Glutamatergic neuron (in vitro differentiated cells): ENCODE results near the gene ENTPD2. TPM values are rescaled to one million over a fixed set of nuclear protein-coding genes. Genes with fewer than 3 reads are reported as not detected.

Source experiments
- DNase-seq: peaks from one replicate; pipeline ENCODE4 v3.0.0; 2022
- H3K27ac Mint-ChIP-seq: one replicate; pipeline ENCODE4 v1.8.0; 2020; ENCODE audit warnings: mild to moderate bottlenecking, mixed read lengths, inconsistent platforms; ENCODE audit not compliant: unreplicated experiment
- H3K27me3 Mint-ChIP-seq: one replicate; pipeline ENCODE4 v1.8.0; 2020; ENCODE audit warnings: mild to moderate bottlenecking, moderate library complexity, mixed read lengths, inconsistent platforms; ENCODE audit not compliant: unreplicated experiment
- H3K36me3 Mint-ChIP-seq: one replicate; pipeline ENCODE4 v1.8.0; 2020; ENCODE audit warnings: mild to moderate bottlenecking, mixed read lengths, inconsistent platforms; ENCODE audit not compliant: unreplicated experiment
- H3K4me1 Mint-ChIP-seq: one replicate; pipeline ENCODE4 v1.8.0; 2020; ENCODE audit warnings: mild to moderate bottlenecking, low read depth, mixed read lengths, inconsistent platforms; ENCODE audit not compliant: unreplicated experiment
- H3K4me3 Mint-ChIP-seq: one replicate; pipeline ENCODE4 v1.8.0; 2020; ENCODE audit warnings: mild to moderate bottlenecking, mixed read lengths, inconsistent platforms; ENCODE audit not compliant: unreplicated experiment
- H3K9me3 Mint-ChIP-seq: one replicate; pipeline ENCODE4 v1.8.0; 2020; ENCODE audit warnings: mild to moderate bottlenecking, moderate library complexity, mixed read lengths, inconsistent platforms; ENCODE audit not compliant: unreplicated experiment
- CTCF ChIP-seq: fragments of 200-600 bp; sonication (generic); IDR thresholded peaks from one replicate; pipeline ENCODE4 v1.5.0; 2021; ENCODE audit not compliant: partially characterized antibody, unreplicated experiment
- total RNA-seq: library from RNA; stranded (reverse); fragmentation: NEBNext Ultra II Directional; extraction: Animal tissue kit (Norgen Biotek cat#: 25700); gene quantifications from one replicate; pipeline ENCODE4 v1.2.1, GENCODE V29; 2021; ENCODE audit not compliant: unreplicated experiment

ENTPD2 gene
- total RNA-seq, 1 donor from 2014 or later, result 0.69 TPM

GRCh38 chr9:137028263-137029057, 25.4 kb downstream of the ENTPD2 start:
- peak; percentile 76 for DNase-seq
- peaks cover 3% of the 10 kb centered on the region for H3K9me3 Mint-ChIP-seq
- H3K4me1 Mint-ChIP-seq, result peaks cover 3% of the 10 kb centered on the region
- H3K36me3 Mint-ChIP-seq, result no peaks in the 10 kb centered on the region
- TF ChIP-seq CTCF, result no peak
- H3K4me3 Mint-ChIP-seq, result peak overlapping the region; percentile 42
- H3K27me3 Mint-ChIP-seq, result peaks cover 14% of the 10 kb centered on the region
- no peak overlapping the region for H3K27ac Mint-ChIP-seq

GRCh38 chr9:137027369-137028262, 26.2 kb downstream of the ENTPD2 start, which contains the start of gene ABCA2:
Gene ABCA2, minus strand, starts transcription at chr9:137028237. Its CDS starts 97 bp downstream, at chr9:137028140.
- Mint-ChIP-seq H3K36me3 (no peaks in the 10 kb centered on the region), H3K4me1 (peaks cover 3% of the 10 kb centered on the region), H3K27ac (no peak within 1 kb of the TSS), H3K27me3 (peaks cover 10% of the 10 kb centered on the region), H3K9me3 (peaks cover 4% of the 10 kb centered on the region), H3K4me3 (peak within 1 kb of the TSS; percentile 86)
- no peak for TF ChIP-seq CTCF
- DNase-seq, result peak; percentile 50

- H3K4me3 Mint-ChIP-seq, result peak overlapping the region; percentile 86
- no peak overlapping the region for H3K27ac Mint-ChIP-seq
- H3K4me1 Mint-ChIP-seq, result peaks cover 3% of the 10 kb centered on the region
- peaks cover 4% of the 10 kb centered on the region for H3K9me3 Mint-ChIP-seq
- H3K27me3 Mint-ChIP-seq, result peaks cover 10% of the 10 kb centered on the region
- no peaks in the 10 kb centered on the region for H3K36me3 Mint-ChIP-seq
- TF ChIP-seq CTCF, result no peak
- DNase-seq, result no peak
Observed at GRCh38 chr9:137026828-137027227, 27.0 kb downstream of the ENTPD2 start.

- Mint-ChIP-seq H3K9me3 (peaks cover 4% of the 10 kb centered on the region), H3K27ac (no peak overlapping the region), H3K4me3 (no peak overlapping the region), H3K4me1 (peaks cover 2% of the 10 kb centered on the region), H3K36me3 (no peaks in the 10 kb centered on the region), H3K27me3 (peaks cover 10% of the 10 kb centered on the region)
- no peak for TF ChIP-seq CTCF
- DNase-seq, result no peak
Observed at GRCh38 chr9:137026384-137026783, 27.5 kb downstream of the ENTPD2 start.
